ENCODE measurements around the gene FAM180A.

GRCh38 chr7:135715673-135716072 is 32.9 kb downstream of the FAM180A start:
- TF ChIP-seq ATF3 (CRISPR knock-in tag; conservative IDR thresholded peaks at IDR 0.05) (no peak), ZNF232 (CRISPR knock-in tag; IDR thresholded peaks at IDR 0.05) (no peak), IRF1 (CRISPR knock-in tag; IDR thresholded peaks at IDR 0.05) (no peak)

Measured in WTC11 (cell line).